ENCODE results near the gene ZCCHC3. TPM values are rescaled to one million over a fixed set of nuclear protein-coding genes. Genes with fewer than 3 reads are reported as not detected.

The ZCCHC3 gene
- total and polyA plus RNA-seq, 2 experiments from 2014 or later, result 26.5 to 66.3 TPM

GRCh38 chr20:312067-312466 lies 14.7 kb downstream of the ZCCHC3 start (continued):
- TF ChIP-seq ZNF462 (CRISPR knock-in tag; IDR thresholded peaks at IDR 0.05) (no peak), STAT1 (IDR thresholded peaks at IDR 0.05; ENCODE audit: unreplicated experiment) (no peak)

- Mint-ChIP-seq H3K9me3 (no peaks in the 10 kb centered on the region), H3K27ac (no peak overlapping the region), H3K27me3 (ENCODE audit: insufficient read depth, low read depth, poor library complexity) (peaks cover 5% of the 10 kb centered on the region), H3K4me3 (no peak overlapping the region), H3K4me1 (peaks cover 22% of the 10 kb centered on the region), H3K36me3 (ENCODE audit: low read depth) (no peaks in the 10 kb centered on the region)
- ATAC-seq (no peak), DNase-seq (ENCODE audit: low spot score) (no peak)
- Histone ChIP-seq H3K79me2 (replicated peaks; ENCODE audit: insufficient read depth) (no peaks in the 10 kb centered on the region), H2AFZ (no peak overlapping the region), H3K36me3 (ENCODE audit: insufficient read depth) (no peaks in the 10 kb centered on the region), H3K9me2 (ENCODE audit: insufficient read depth) (no peaks in the 10 kb centered on the region), H3F3A (replicated peaks; ENCODE audit: low read depth) (peaks cover 8% of the 10 kb centered on the region), H3K4me2 (no peak overlapping the region), H3K27ac (ENCODE audit: low read depth) (no peak overlapping the region), H3K4me3 (no peak overlapping the region), H3K4me1 (ENCODE audit: insufficient read depth) (peaks cover 19% of the 10 kb centered on the region), H4K20me1 (replicated peaks; ENCODE audit: insufficient read depth) (no peaks in the 10 kb centered on the region), H3K27me3 (ENCODE audit: insufficient read depth) (no peaks in the 10 kb centered on the region)
- TF ChIP-seq ETS1 (IDR thresholded peaks at IDR 0.05) (no peak), ZNF114 (CRISPR knock-in tag; IDR thresholded peaks at IDR 0.05) (no peak), ZNF331 (CRISPR knock-in tag; IDR thresholded peaks at IDR 0.05; ENCODE audit: low read depth) (no peak), EZH2 (IDR thresholded peaks at IDR 0.05; ENCODE audit: low read depth, unreplicated experiment) (no peak), NANOG (IDR thresholded peaks at IDR 0.05; ENCODE audit: borderline replicate concordance) (no peak), REST (IDR thresholded peaks at IDR 0.05; ENCODE audit: unreplicated experiment) (no peak), JUNB (IDR thresholded peaks at IDR 0.05; ENCODE audit: unreplicated experiment) (no peak), POLR2AphosphoS5 (IDR thresholded peaks at IDR 0.05; ENCODE audit: low read depth) (no peak), EZH2phosphoT487 (IDR thresholded peaks at IDR 0.05; ENCODE audit: unreplicated experiment) (no peak), CREB1 (CRISPR knock-in tag; IDR thresholded peaks at IDR 0.05; ENCODE audit: low read depth) (no peak), STAT1 (IDR thresholded peaks at IDR 0.05; ENCODE audit: unreplicated experiment) (no peak)
Measured at GRCh38 chr20:312866-313265, 15.5 kb downstream of the ZCCHC3 start.

Data from GM23338 (cell line).